ENCODE data around the gene ZNF280D.

DNA sequence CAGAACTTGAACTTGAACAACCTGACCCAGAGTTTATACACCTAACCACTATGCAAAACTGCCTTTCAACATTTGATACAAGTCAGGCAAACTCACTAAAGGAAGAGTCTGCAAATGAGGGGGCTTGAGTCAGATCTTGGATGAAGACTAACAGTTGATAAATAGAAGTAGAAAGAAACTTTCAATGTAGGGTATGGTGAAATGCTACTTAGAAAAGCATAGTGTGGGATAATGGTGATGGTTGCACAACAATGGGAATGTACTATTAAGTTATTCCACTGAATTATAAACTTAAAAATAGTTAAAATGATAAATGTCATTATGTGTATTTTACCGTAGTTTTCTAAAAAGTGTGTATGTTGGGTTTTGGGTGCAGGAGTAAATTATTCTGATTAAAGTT lies 19.7 kb upstream of the ZNF280D start:
- TF ChIP-seq, protein P1, sequence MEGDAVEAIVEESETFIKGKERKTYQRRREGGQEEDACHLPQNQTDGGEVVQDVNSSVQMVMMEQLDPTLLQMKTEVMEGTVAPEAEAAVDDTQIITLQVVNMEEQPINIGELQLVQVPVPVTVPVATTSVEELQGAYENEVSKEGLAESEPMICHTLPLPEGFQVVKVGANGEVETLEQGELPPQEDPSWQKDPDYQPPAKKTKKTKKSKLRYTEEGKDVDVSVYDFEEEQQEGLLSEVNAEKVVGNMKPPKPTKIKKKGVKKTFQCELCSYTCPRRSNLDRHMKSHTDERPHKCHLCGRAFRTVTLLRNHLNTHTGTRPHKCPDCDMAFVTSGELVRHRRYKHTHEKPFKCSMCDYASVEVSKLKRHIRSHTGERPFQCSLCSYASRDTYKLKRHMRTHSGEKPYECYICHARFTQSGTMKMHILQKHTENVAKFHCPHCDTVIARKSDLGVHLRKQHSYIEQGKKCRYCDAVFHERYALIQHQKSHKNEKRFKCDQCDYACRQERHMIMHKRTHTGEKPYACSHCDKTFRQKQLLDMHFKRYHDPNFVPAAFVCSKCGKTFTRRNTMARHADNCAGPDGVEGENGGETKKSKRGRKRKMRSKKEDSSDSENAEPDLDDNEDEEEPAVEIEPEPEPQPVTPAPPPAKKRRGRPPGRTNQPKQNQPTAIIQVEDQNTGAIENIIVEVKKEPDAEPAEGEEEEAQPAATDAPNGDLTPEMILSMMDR (IDR thresholded peaks at IDR 0.05), result no peak
- no peak for TF ChIP-seq RFX5 (IDR thresholded peaks at IDR 0.05)
- TF ChIP-seq, protein P2, sequence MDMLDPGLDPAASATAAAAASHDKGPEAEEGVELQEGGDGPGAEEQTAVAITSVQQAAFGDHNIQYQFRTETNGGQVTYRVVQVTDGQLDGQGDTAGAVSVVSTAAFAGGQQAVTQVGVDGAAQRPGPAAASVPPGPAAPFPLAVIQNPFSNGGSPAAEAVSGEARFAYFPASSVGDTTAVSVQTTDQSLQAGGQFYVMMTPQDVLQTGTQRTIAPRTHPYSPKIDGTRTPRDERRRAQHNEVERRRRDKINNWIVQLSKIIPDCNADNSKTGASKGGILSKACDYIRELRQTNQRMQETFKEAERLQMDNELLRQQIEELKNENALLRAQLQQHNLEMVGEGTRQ (IDR thresholded peaks at IDR 0.05), result no peak
- TF ChIP-seq MAZ (IDR thresholded peaks at IDR 0.05; ENCODE audit: borderline replicate concordance, low read depth, low read length), result no peak
- no peak for TF ChIP-seq PHF8 (IDR thresholded peaks at IDR 0.05; ENCODE audit: borderline replicate concordance, low read depth)
- TF ChIP-seq EP300 (IDR thresholded peaks at IDR 0.05), result no peak
- no peak for TF ChIP-seq RNF2 (IDR thresholded peaks at IDR 0.05; ENCODE audit: borderline replicate concordance, low read depth)
- TF ChIP-seq HDAC2 (IDR thresholded peaks at IDR 0.05), result no peak
- no peak for TF ChIP-seq SREBF2 (IDR thresholded peaks at IDR 0.05)
- TF ChIP-seq ZC3H11A (IDR thresholded peaks at IDR 0.05), result no peak
- TF ChIP-seq POLR2A (IDR thresholded peaks at IDR 0.05; ENCODE audit: low read length), result no peak
